SK-N-SH (cell line): ENCODE measurements around the gene KNSTRN.

Experiments used
- FOXM1 ChIP-seq: IDR thresholded peaks from 2 replicates; pipeline ENCODE4 v1.4.0; 2012; ENCODE audit warnings: low read depth, mild to moderate bottlenecking
- GABPA ChIP-seq: IDR thresholded peaks from 2 replicates; pipeline ENCODE4 v1.4.0; 2012; ENCODE audit warnings: low read depth, mild to moderate bottlenecking
- NFIC ChIP-seq: IDR thresholded peaks from 2 replicates; pipeline ENCODE4 v1.4.0; 2012; ENCODE audit warnings: borderline replicate concordance
- RFX5 ChIP-seq: IDR thresholded peaks from 2 replicates; pipeline ENCODE4 v1.6.1; 2012; ENCODE audit warnings: mild to moderate bottlenecking, improper control_type of control experiment, low read length
- SIN3A ChIP-seq: IDR thresholded peaks from 2 replicates; pipeline ENCODE4 v1.6.1; 2012; ENCODE audit warnings: low read depth, mild to moderate bottlenecking, low read length, moderate library complexity, borderline replicate concordance
- SMC3 ChIP-seq: IDR thresholded peaks from 2 replicates; pipeline ENCODE4 v1.6.1; 2012; ENCODE audit warnings: low read depth, low read length, improper control_type of control experiment
- YY1 ChIP-seq: IDR thresholded peaks from 2 replicates; pipeline ENCODE4 v1.4.0; 2012; ENCODE audit warnings: low read depth, mild to moderate bottlenecking
- TF ChIP-seq, protein P1 (sequence below): fragments of 200-600 bp; sonication (generic); IDR thresholded peaks from 2 replicates; pipeline ENCODE4 v1.6.1; 2017; ENCODE audit warnings: antibody characterized with exemption, mild to moderate bottlenecking, moderate library complexity

DNA sequence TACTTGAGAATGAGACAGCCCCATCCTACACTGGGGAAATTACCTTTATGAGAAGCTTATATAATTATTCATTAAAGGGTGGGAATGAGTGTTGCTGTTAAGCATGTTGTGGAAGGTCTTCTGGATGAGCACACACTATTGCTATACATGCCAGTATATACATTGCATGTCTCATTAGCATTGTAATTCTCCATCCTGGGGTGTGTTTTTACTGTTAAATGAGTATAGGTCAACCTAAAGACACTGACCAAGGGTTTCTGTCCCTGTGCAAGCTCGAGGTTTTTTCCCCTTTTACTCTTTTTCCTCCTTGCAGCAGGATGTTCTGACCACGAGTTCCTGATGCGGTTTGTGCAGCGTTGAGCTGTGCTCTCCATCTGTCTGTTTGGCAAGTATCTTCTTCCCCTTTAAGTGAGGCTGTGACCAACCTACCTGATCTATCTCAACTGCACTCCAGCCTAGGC, 15.9 kb downstream of the KNSTRN start:
- TF ChIP-seq, protein P1, sequence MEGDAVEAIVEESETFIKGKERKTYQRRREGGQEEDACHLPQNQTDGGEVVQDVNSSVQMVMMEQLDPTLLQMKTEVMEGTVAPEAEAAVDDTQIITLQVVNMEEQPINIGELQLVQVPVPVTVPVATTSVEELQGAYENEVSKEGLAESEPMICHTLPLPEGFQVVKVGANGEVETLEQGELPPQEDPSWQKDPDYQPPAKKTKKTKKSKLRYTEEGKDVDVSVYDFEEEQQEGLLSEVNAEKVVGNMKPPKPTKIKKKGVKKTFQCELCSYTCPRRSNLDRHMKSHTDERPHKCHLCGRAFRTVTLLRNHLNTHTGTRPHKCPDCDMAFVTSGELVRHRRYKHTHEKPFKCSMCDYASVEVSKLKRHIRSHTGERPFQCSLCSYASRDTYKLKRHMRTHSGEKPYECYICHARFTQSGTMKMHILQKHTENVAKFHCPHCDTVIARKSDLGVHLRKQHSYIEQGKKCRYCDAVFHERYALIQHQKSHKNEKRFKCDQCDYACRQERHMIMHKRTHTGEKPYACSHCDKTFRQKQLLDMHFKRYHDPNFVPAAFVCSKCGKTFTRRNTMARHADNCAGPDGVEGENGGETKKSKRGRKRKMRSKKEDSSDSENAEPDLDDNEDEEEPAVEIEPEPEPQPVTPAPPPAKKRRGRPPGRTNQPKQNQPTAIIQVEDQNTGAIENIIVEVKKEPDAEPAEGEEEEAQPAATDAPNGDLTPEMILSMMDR = no peak
- TF ChIP-seq GABPA = no peak
- no peak for TF ChIP-seq RFX5
- no peak for TF ChIP-seq SIN3A
- TF ChIP-seq YY1 = no peak
- no peak for TF ChIP-seq FOXM1
- TF ChIP-seq SMC3 = no peak
- TF ChIP-seq NFIC = no peak
